CD4-positive, alpha-beta T cell treated with Interleukin-2 at 100 ng/mL for 4 hours (primary cell): ENCODE measurements around the gene MRPL42.
"Not testable (repeated sequence)": the region's sequence is repeated elsewhere in the genome, so short reads cannot be mapped to it uniquely, and the experiment has no call there.

Experiments
- DNase-seq: peaks from one replicate; pipeline ENCODE4 v3.0.0-alpha.2; 2020; ENCODE audit warnings: low spot score

The MRPL42 gene

DNA sequence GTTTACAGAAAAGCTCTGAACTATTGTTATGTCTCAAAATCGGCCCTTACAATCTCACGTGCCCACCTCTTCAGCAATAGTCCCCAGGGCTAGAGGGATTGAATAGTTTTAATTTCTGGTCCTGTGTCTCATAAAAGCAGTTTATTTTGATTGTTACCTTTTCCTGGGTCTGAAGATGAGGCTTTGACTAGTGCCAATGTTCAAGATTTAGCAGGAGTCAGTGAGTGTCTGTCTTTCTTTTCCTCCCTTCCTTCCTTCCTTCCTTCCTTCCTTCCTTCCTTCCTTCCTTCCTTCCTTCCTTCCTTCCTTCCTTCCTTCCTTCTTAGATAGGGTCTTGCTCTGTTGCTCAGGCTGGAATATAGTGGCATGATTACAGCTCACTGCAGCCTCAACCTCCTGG, 80.5 kb downstream of the MRPL42 start:
- no peak for DNase-seq

- DNase-seq: no peak
Measured at GRCh38 chr12:93549174-93549573, 81.9 kb downstream of the MRPL42 start.

DNA sequence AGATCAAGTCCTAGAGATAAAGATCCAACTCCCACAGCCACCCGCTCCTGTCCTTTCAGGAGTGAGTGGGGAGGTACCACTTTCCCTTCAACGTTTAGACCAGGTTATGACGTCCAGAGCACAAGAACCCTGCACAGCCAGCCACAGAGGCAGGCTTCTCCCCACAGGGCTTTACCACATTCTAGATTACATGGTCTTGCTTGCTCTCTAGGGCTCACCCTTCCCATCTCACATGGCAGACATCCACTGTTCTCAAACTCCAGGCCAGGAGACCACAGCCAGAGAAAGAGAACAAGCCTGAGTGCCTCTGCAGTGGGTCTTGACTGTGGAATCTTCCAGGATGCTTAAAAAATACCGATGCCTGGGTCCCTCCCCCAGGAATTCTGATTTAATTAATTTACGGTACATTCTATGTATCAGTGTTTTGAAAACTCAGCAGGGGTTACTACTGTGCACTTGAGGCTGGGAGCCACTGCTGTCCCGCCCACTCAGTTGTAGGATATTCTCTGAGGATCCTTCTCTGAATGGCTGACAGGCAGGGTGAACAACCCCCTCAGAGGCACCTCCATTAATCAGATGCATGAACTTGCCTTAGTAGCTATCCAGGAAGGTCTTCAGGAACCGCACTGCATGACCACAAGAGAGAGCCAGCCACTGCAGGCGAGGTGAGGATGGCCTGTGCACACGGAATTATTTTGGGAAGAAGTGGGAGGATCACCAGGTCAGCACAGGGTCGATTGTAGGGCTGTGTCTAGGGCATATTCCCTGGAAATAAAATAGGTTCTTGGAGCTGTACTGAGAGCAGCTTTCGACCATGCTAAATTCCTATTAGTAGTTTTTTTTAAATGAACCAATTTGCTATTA, 83.7 kb downstream of the MRPL42 start:
- DNase-seq: no peak

- no peak for DNase-seq
Measured at GRCh38 chr12:93552427-93552826, 85.1 kb downstream of the MRPL42 start.

GRCh38 chr12:93557879-93558278, 90.6 kb downstream of the MRPL42 start:
- DNase-seq: not testable (repeated sequence)

DNA sequence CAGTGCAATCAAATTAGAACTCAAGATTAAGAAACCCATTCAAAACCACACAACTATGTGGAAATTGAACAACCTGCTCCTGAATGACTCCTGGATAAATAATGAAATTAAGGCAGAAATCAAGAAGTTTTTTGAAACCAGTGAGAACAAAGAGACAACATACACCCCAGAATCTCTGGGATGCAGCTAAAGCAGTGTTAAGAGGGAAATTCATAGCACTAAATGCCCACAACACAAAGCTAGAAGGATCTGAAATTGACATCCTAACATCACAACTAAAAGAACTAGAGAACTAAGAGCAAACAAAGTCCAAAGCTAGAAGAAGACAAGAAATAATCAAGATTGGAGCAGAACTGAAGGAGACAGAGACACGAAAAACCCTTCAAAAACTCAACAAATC, 91.4 kb downstream of the MRPL42 start:
- not testable (repeated sequence) for DNase-seq

- no peak for DNase-seq
Measured at GRCh38 chr12:93563807-93564538, 96.7 kb downstream of the MRPL42 start.

GRCh38 chr12:93565760-93566159, 98.4 kb downstream of the MRPL42 start:
- no peak for DNase-seq
